Parathyroid adenoma (tissue), 2 donors: ENCODE results near the gene TACC2.

ENCODE experiments used
- H2AFZ ChIP-seq: fragments of 300-600 bp; sonication (generic); one replicate; pipeline ENCODE4 v1.7.0; 2017; ENCODE audit warnings: antibody characterized with exemption, mild to moderate bottlenecking
- H3K27ac ChIP-seq: fragments of 300-600 bp; sonication (generic); one replicate; pipeline ENCODE4 v1.7.0; 2017
- H3K27me3 ChIP-seq: fragments of 300-600 bp; sonication (generic); one replicate; pipeline ENCODE4 v1.7.0; 2017; ENCODE audit warnings: low read length; ENCODE audit not compliant: control insufficient read depth, insufficient read depth
- H3K36me3 ChIP-seq: fragments of 300-600 bp; sonication (generic); one replicate; pipeline ENCODE4 v1.7.0; 2017; ENCODE audit warnings: low read length; ENCODE audit not compliant: control insufficient read depth, insufficient read depth
- H3K4me1 ChIP-seq: fragments of 300-600 bp; sonication (generic); one replicate; pipeline ENCODE4 v1.7.0; 2017; ENCODE audit warnings: control low read depth
- H3K4me2 ChIP-seq: fragments of 300-600 bp; sonication (generic); one replicate; pipeline ENCODE4 v1.7.0; 2017; ENCODE audit warnings: low read length
- H3K4me3 ChIP-seq: fragments of 300-600 bp; sonication (generic); one replicate; pipeline ENCODE4 v1.7.0; 2017; ENCODE audit warnings: low read depth, low read length
- H3K79me2 ChIP-seq: fragments of 300-600 bp; sonication (generic); one replicate; pipeline ENCODE4 v1.7.0; 2017; ENCODE audit warnings: control low read depth
- H3K9ac ChIP-seq: fragments of 300-600 bp; sonication (generic); one replicate; pipeline ENCODE4 v1.7.0; 2017; ENCODE audit warnings: mild to moderate bottlenecking
- H3K9me3 ChIP-seq: fragments of 300-600 bp; sonication (generic); one replicate; pipeline ENCODE4 v1.7.0; 2017; ENCODE audit warnings: low read length; ENCODE audit not compliant: control insufficient read depth
- TF ChIP-seq, protein P1 (sequence below): fragments of 300-600 bp; sonication (generic); IDR thresholded peaks from one replicate; pipeline ENCODE4 v1.7.0; 2017; ENCODE audit warnings: antibody characterized with exemption, mild to moderate bottlenecking
- donor health status: primary hyperparathyroidism.

TACC2 gene

DNA sequence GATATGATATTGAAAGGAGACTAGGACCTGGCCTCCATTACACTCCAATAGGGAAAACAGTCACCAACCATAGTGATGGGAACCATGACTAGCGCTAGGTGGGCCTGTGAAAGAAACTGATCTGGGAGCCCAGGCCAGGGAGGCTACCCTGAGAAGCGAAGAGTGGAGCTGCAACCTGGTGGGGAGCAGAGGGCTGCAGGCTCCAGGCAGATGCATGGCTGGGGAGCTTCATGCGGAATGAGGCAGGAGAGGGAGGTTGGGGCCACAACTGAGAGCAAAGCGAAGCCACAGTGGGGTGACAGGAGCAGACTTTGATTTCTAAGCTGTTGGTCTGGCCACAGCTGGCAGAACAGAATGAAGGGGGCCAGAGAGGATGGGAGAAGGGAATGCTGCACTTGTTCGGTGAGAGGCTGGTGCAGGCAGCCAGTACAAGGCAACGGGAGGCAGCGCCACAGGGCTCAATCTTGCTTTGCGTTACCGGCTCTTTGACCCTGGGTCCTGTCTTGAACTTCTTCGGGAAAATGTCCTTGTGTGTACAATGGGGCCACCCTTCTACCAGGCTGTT, 88.4 kb downstream of the TACC2 start:
- no peaks in the 10 kb centered on the region for H3K27me3 ChIP-seq
- TF ChIP-seq, protein P1, sequence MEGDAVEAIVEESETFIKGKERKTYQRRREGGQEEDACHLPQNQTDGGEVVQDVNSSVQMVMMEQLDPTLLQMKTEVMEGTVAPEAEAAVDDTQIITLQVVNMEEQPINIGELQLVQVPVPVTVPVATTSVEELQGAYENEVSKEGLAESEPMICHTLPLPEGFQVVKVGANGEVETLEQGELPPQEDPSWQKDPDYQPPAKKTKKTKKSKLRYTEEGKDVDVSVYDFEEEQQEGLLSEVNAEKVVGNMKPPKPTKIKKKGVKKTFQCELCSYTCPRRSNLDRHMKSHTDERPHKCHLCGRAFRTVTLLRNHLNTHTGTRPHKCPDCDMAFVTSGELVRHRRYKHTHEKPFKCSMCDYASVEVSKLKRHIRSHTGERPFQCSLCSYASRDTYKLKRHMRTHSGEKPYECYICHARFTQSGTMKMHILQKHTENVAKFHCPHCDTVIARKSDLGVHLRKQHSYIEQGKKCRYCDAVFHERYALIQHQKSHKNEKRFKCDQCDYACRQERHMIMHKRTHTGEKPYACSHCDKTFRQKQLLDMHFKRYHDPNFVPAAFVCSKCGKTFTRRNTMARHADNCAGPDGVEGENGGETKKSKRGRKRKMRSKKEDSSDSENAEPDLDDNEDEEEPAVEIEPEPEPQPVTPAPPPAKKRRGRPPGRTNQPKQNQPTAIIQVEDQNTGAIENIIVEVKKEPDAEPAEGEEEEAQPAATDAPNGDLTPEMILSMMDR = no peak
- H3K79me2 ChIP-seq = no peaks in the 10 kb centered on the region
- no peak overlapping the region for H3K4me2 ChIP-seq
- no peak overlapping the region for H3K27ac ChIP-seq
- no peak overlapping the region for H3K4me3 ChIP-seq
- no peaks in the 10 kb centered on the region for H3K36me3 ChIP-seq
- no peak overlapping the region for H3K9ac ChIP-seq
- H2AFZ ChIP-seq = no peak overlapping the region
- H3K4me1 ChIP-seq = no peaks in the 10 kb centered on the region
- no peaks in the 10 kb centered on the region for H3K9me3 ChIP-seq

GRCh38 chr10:122078326-122078725, 89.4 kb downstream of the TACC2 start:
- Histone ChIP-seq H3K9ac (no peak overlapping the region), H3K27me3 (no peaks in the 10 kb centered on the region), H3K9me3 (no peaks in the 10 kb centered on the region), H2AFZ (no peak overlapping the region), H3K27ac (no peak overlapping the region), H3K79me2 (no peaks in the 10 kb centered on the region), H3K4me2 (no peak overlapping the region), H3K4me3 (no peak overlapping the region), H3K4me1 (no peaks in the 10 kb centered on the region), H3K36me3 (no peaks in the 10 kb centered on the region)
- TF ChIP-seq, protein P1 = no peak

DNA sequence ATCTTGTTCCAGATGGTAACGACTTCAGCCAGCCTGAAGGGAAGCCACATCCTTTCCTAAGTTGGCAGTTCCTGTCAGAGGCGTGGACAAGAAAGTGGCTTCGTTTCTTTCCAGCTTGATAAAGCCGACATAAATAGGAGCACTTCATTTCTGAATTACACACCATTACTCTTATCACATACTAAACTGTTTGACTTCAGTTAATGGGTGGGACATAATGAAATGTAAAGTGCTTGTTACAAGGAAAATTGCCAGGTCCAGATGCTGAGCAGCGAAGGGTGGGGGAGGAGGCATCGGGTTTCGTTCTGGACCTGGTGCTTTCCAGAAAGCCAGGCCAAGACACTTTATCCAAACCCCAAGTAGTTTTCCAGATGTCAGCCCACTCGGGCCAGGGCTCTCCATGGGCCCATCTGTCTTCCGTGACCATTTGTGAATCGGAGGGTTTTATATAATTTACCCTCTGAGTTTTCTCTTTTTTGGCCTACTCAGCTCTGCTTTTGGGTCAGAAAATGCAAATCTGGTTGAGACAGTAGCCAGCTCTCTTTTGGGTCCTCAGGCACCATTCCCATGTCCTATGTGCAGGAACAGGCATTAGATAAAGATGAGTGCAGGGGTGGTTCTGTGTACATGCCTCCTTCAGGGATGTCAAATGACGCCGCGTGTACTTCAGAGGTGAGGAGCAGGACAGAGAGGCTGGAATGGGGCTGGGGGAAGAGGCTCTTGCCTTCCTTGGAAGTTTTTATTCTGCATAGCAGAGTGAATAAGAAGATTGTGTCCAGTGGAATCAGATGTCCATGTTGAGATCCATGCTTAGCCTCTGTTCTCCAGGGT, 90.2 kb downstream of the TACC2 start:
- Histone ChIP-seq H3K9ac (no peak overlapping the region), H3K9me3 (no peaks in the 10 kb centered on the region), H3K27me3 (no peaks in the 10 kb centered on the region), H3K4me1 (no peaks in the 10 kb centered on the region), H3K27ac (no peak overlapping the region), H3K79me2 (no peaks in the 10 kb centered on the region), H3K4me2 (no peak overlapping the region), H2AFZ (no peak overlapping the region), H3K36me3 (no peaks in the 10 kb centered on the region), H3K4me3 (no peak overlapping the region)
- TF ChIP-seq, protein P1 = no peak

DNA sequence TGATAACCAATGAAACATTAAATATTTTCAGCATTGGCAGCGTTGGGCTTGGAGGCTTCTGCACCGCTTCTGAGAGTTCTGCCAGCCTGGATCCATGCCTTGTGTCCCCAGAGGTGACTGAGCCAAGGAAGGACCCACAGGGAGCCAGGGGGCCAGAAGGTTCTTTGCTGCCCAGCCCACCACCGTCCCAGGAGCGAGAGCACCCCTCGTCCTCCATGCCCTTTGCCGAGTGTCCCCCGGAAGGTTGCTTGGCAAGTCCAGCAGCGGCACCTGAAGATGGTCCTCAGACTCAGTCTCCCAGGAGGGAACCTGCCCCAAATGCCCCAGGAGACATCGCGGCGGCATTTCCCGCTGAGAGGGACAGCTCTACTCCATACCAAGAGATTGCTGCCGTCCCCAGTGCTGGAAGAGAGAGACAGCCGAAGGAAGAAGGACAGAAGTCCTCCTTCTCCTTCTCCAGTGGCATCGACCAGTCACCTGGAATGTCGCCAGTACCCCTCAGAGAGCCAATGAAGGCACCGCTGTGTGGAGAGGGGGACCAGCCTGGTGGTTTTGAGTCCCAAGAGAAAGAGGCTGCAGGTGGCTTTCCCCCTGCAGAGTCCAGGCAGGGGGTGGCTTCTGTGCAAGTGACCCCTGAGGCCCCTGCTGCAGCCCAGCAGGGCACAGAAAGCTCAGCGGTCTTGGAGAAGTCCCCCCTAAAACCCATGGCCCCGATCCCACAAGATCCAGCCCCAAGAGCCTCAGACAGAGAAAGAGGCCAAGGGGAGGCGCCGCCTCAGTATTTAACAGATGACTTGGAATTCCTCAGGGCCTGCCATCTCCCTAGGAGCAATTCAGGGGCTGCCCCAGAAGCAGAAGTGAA, 93.9 kb downstream of the TACC2 start:
- H3K27me3 ChIP-seq = no peaks in the 10 kb centered on the region
- TF ChIP-seq, protein P1 = no peak
- H3K4me2 ChIP-seq = no peak overlapping the region
- no peaks in the 10 kb centered on the region for H3K36me3 ChIP-seq
- no peak overlapping the region for H2AFZ ChIP-seq
- H3K9me3 ChIP-seq = no peaks in the 10 kb centered on the region
- no peaks in the 10 kb centered on the region for H3K79me2 ChIP-seq
- H3K4me3 ChIP-seq = no peak overlapping the region
- no peak overlapping the region for H3K27ac ChIP-seq
- no peak overlapping the region for H3K9ac ChIP-seq
- H3K4me1 ChIP-seq = no peaks in the 10 kb centered on the region
